HG03108 (cell line): ENCODE data around the gene RBCK1.
A peak's percentile ranks its signal among the peaks of the same experiment; 100 is the strongest.
"Not testable (repeated sequence)": the region's sequence is repeated elsewhere in the genome, so short reads cannot be mapped to it uniquely, and the experiment has no call there.

Experiments
- ATAC-seq: cut with Tn5 transposase; IDR thresholded peaks from one replicate; pipeline ENCODE4 v1.9.1; 2021; ENCODE audit warnings: moderate library complexity; ENCODE audit not compliant: unreplicated experiment

RBCK1 gene

DNA sequence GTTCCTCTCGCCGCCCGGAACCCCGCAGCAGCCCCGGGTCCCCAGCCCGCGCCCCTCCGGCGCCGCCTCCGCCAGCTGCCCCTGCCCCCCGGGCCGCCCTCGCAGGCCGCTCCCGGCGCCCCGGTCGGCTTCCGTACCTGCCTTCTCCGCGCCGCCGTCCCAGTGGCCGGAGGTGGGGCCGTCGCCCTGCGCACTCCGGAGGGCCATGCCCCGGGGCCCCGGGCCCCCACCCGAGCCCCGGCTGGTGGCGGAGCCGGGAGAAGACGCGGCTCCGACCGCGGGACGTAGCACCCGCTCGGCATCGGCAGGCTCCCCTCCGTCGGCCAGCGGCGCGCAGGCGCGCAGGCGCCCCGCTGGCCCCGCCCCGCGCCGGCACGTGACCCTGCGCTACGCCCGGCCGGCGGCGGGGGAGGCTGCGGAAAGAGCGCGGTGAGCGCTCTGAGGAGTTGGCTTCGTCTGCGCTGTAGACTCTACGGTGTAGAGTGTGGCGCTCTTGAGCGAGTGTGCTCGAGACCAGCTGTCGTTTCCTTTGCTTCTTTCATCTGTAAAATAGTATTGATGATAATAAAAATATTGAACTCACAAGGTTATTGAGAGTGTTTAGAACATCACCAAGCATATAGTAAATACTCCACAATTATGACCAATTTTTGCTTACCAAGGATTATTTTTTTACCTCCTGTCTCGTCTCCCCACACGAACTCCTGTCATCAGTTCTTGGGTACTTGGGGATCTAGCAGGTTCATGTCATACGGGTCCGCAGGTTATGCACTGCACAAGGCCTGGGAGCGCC is 54.3 kb downstream of the RBCK1 start, which contains the start of gene TBC1D20:
TBC1D20 (minus strand) TSS at position 335 of the 793 bp plus-strand sequence; CDS start at position 207, 128 bp downstream.
- ATAC-seq = peak; percentile 93

DNA sequence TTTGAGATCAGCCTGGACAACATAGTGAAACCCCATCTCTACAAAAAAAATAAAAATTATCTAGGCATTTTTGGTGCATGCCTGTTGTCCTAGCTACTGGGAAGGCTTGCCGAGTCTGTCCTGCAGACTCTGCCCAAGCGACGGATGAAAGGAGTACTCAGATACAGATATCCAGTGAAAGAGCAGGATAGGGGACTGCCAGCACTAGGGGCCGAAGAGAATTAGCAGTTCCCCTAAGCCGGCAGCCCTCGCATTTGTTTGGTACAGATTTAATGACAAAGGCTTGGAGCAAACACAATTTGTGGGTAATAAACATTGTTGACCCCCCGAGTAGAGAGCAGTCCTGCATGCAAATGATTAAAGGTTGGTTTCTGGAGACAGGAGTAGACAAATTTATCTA is 59.7 kb downstream of the RBCK1 start:
- ATAC-seq = no peak

- no peak for ATAC-seq
Measured at GRCh38 chr20:469746-470490, 61.8 kb downstream of the RBCK1 start.

- no peak for ATAC-seq
Measured at GRCh38 chr20:472137-472846, 64.2 kb downstream of the RBCK1 start.

DNA sequence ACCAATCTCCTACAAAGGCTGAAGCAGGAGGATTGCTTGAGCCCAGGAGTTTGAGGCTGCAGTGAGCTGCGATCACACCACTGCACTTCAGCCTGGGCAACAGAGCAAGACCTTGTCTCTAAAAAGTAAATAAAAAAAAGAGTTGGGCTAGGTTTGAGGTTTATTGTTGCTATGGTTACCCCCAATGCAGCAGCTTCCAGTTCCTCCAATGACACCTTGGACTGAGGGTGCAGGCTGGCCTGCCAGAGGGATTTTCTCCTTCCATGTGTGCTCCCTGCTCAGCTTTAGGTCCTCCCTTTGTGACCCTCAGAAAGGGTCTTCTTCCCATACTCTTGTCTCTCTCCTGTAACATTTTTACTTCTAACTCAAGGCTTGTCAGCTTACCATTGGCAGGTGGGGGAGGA is 64.8 kb downstream of the RBCK1 start:
- no peak for ATAC-seq

DNA sequence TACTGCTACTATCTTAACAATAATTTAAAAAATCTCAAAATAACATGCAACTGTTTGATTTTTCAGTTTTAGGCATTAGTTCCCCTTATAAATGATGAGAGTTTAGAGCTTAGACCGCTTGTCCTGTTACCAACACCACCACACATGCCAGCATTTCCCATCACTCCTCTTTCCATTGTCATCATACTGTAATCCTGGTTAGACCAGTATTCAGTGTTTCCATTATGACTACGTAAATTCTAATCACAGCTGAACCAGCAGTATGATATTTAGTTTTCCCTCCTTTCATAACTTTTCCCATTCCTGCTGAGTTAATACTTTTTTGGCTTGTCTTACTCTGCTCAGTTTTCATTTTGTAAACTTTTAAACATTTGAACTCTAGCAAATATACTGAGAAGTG is 66.5 kb downstream of the RBCK1 start:
- no peak for ATAC-seq

DNA sequence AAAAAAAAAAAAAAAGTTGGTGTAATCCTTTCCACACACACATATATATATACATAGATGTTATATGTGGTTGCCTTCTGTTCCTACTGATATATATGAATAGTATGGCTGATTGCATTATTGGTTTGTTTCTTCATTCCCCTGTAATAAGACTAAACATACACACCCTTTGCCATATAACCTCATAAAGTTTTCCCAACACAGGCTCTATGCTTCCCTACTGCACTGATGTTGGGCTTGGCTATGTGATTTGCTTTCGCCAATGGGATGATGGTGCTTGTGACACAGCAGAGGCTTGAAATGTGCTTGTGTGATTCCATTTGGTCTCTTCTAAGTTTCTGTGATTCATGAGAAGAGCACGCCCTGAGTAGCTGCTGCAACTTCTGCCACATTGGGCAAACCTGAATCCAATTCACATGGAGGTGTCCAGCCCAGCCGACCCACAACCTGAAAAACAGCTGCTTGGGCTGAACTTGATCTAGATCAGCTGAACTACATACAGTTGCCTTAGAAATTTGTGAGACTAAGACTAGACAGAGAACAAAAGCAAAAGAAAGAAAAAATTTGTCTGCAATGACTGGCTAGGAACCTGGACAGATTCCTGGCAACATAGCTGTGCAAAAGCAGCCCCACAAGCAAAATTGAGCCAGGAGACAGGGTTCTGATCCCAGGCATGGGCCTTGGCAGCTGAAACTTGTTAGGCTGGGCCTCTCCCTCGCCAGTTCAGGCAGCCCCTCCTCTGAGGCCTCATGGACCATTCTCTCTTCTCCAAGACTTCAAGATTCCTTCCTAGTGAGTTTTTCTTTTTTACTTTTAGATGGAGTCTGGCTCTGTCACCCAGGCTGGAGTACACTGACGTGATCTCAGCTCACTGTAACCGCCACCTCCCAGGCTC is 67.6 kb downstream of the RBCK1 start:
- no peak for ATAC-seq

DNA sequence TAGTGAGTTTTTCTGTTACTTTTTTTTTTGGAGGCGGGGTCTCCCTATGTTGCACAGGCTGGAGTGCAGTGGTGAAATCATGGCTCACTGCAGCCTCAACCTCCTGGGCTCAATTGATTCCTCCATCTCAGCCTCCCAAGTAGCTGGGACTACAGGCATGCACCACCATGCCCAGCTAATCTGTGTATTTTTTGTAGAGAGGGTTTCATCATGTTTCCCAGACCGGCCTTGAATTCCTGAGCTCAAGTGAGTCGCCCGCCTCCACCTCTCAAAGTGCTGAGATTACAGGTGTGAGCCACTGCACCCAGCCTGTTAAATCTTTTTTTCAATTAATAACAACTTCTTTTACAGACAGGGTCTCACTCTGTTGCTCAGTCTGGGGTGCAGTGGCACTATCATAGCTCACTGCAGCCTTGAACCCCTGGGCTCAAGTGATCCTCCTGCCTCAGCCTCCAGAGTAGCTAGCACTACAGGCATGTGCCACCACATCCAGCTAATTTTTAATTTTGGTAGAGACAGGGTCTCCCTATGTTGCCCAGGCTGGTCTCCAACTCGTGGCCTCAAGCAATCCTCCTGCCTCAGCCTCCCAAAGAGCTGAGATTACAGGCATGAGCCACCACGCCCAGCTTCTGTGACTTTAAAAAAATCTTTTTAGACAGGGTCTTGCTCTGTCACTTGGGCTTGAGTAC is 68.6 kb downstream of the RBCK1 start:
- ATAC-seq = not testable (repeated sequence)

DNA sequence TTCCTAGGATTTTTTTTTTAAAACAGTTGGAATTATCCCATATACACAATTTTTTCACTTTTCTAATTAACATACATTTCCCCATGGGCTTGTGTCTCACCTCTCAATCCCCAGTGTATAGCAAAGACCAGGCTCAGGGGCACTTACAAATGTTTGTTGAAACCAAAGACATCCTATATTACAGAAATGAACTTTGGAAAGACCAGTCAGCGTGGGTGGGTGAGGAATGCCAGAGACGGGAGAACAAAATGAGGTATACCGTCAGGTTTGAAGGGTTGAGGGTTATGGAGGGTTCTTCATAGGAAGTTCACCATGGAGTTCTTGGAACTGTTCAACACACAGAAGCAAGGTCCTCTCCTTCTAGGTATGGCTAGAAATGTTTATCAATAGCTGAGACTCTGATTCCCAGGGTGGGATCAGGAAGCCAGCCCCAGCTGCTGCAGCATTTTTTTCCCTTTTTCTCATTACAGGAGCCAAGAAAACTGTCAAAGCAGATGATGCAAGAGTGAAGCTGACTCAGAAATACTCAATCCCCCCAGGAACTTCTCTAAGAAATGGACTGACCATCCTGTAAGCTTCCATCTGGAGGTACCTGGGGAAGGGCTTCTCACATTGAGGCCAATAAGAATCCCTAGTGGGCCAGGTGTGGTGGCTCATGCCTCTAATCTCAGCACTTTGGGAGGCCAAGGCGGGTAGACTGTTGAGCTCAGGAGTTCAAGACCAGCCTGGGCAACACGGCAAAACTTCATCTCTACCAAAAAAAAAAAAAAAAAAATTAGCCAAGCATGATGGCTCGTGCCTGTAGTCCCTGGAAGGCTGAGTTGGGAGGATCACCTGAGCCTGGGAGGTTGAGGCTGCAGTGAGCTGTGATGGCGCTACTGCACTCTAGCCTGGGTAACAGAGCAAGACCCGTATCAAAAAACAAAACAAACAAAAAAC is 70.2 kb downstream of the RBCK1 start:
- ATAC-seq = no peak

GRCh38 chr20:478949-479429 is 70.9 kb downstream of the RBCK1 start:
- ATAC-seq = no peak

DNA sequence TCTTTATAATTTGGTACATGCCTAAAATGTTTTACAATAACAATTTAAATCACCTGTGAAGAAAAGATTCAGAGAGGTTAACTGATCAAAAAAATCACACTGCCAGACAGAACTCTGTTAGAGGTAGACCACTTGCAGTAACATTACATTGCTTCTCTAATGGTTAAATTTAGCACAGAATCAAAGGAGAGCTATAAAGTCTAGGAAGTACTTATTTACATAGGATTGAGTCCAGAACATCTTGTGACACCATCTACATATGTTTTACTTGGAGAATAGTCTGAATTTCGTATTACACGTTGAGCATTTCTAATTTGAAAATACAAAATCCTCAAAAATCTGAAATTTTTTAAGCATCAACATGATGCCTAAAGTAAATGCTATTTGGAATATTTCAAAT is 71.4 kb downstream of the RBCK1 start:
- no peak for ATAC-seq

DNA sequence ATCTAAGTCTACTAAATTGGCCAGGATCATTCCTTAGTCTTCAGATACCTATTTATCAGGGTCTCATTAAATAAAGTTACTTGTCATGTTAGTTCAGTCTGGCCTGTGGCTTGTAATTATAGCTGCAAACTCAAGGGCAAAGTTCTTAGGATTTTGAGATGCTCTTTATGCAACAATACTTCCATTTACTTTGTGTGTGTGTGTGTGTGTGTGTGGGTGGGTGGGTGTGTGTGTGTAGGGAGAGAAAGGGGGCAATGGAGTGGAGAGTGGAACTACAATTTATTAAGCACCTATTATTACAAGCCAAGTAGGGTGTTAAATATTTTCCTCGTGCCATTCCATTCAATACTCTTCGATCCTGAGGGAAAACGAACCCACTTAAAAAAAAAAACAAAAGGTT is 71.9 kb downstream of the RBCK1 start:
- no peak for ATAC-seq

DNA sequence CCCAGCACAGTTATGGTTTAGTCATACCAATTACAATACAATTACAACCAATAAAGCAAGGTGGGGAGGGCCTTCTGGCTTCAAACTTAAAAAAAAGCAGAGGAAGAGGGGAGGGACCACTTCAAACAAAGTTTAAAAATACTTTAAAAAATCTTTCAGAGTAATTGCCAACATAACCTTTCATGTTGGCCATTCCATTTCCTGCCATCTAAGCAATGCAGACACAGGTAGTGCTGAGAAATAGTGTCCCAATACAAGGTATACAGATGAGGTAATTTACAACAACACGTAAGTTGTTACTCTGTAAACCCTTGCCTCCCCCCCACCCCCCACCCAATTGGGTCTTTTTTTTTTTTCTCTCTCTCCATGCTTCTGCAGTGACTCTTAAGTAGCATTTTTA is 73.1 kb downstream of the RBCK1 start:
- ATAC-seq = no peak
